Liver (tissue), 3 donors: ENCODE data around the gene PJVK.

Source experiments
- ATF3 ChIP-seq: IDR thresholded peaks from 2 replicates; pipeline ENCODE4 v1.6.1; 2016; ENCODE audit warnings: antibody characterized with exemption
- CTCF ChIP-seq: fragments of 150-350 bp; IDR thresholded peaks from 2 replicates; pipeline ENCODE4 v1.5.1; 2017; ENCODE audit warnings: improper control_type of control experiment, low read depth, low read length; ENCODE audit not compliant: missing input control
- FOXA1 ChIP-seq: IDR thresholded peaks from 2 replicates; pipeline ENCODE4 v1.6.1; 2016; ENCODE audit warnings: antibody characterized with exemption
- JUND ChIP-seq, 2 donors: IDR thresholded peaks; 2 replicates each; pipeline ENCODE4 v1.6.1; 2016; ENCODE audit warnings: antibody characterized with exemption in 2 of 2
- MAX ChIP-seq: IDR thresholded peaks from 2 replicates; pipeline ENCODE4 v1.6.1; 2016; ENCODE audit warnings: antibody characterized with exemption
- RAD21 ChIP-seq, 2 donors: IDR thresholded peaks; 2 replicates each; pipeline ENCODE4 v1.6.1; 2016; ENCODE audit warnings: antibody characterized with exemption in 2 of 2, mild to moderate bottlenecking in 2 of 2
- REST ChIP-seq: IDR thresholded peaks from 2 replicates; pipeline ENCODE4 v1.6.1; 2016; ENCODE audit warnings: antibody characterized with exemption, mild to moderate bottlenecking
- RXRA ChIP-seq, 2 donors: IDR thresholded peaks; 2 replicates each; pipeline ENCODE4 v1.6.1; 2017 to 2018; ENCODE audit warnings: antibody characterized with exemption in 2 of 2, mild to moderate bottlenecking in 1 of 2
- YY1 ChIP-seq: IDR thresholded peaks from 2 replicates; pipeline ENCODE4 v1.6.1; 2016; ENCODE audit warnings: antibody characterized with exemption, mild to moderate bottlenecking
- donor health status: healthy.
- donor health status: healthy.

GRCh38 chr2:178420463-178420999 is 30.6 kb upstream of the PJVK start:
- TF ChIP-seq REST (no peak), CTCF (no peak), RAD21 (IDR thresholded peaks at IDR 0.05) (no peak), FOXA1 (no peak), YY1 (no peak), MAX (no peak), JUND (IDR thresholded peaks at IDR 0.05) (no peak), RXRA (IDR thresholded peaks at IDR 0.05) (no peak), ATF3 (no peak)
